GM18870 (cell line): ENCODE measurements around the gene CEP63.

Experiments
- ATAC-seq: cut with Tn5 transposase; IDR thresholded peaks from one replicate; pipeline ENCODE4 v1.9.1; 2021; ENCODE audit warnings: moderate library complexity; ENCODE audit not compliant: unreplicated experiment

The CEP63 gene

DNA sequence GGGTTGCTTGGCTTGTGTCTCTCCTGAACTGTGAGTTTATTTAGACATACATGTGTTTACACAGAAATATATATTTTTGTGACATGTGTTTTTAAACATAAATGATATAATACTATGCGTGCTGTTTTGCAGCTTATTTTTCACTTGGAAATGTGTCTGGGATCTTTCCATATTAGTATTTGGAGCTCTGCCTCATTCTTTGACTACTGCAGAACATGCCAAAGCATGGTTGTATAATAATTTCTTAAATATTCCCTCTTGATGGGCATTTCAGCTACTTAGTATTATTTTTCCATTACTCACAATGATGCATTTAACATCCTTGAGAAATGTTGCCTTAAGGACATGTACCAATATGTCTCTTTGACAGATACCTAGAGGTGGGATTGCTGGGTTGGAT is 19.5 kb upstream of the CEP63 start:
- ATAC-seq: no peak

DNA sequence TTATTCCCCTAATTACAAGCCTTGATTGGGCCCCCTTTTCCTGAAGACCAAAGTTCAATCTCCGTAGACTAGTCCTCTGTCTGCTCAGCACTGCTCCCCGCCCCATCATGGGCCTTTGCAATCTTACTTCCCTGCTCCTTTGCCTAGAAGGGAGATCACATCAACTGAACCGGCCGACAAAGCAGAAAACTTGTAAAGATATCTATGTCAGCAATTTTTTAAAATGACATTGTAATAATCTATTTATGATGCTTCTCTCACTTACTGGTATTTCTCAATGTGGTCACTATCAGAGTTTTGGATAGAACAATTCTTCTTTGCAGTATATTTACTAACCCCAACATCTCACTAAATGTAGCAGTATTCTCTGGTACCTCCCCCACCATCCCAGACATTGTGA is 17.3 kb upstream of the CEP63 start:
- ATAC-seq: no peak

DNA sequence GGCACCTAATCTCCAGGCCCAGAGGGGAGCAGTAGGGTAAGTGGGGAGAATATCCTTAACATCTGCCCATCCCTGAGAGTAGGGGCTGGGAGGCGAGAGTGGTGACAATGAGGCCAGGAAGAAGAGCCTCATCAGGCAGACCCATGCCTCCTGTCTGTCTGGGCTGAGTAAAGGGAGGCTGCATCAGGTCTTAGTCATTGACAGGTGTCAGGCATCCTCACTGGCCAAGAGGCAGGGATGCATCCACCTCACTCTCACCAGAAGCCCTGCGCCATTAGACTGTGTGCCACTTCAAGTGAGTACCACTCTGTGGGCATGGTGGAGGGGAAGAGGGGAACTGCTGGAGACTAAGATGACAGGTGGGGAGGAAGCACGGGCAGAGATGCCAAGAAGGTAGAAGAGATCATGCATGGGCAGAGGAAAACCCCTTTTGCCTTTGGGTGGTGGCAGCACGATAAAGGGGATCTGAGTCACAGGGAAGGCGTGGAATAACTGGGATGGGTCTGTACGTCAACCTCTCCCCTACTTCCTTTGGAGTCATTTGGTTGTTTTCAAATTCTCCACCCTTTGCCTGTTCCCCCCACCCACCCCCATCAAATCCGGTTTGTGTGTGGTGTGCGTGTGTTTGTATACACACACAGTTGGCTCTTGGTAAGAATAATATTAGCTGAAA is 14.2 kb upstream of the CEP63 start:
- no peak for ATAC-seq

DNA sequence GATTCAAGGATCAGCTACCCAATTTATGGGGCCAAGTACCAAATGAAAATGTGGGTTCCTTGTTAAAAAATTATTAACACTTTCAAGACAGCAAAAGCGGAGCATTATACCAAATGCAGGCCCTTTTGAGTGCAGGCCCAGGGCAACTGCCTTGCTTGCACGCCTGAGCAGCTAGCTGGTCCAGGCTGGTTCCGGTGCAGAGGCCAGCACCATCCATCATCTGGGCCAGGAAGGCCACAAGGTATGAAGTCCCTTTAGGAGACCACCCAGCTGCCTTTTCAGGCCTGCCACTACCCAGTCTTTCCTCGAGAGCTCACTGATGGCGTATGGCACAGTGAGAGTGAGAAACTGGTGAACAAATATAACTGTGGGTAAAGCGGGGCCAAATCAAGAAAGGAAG is 13.0 kb upstream of the CEP63 start:
- no peak for ATAC-seq

DNA sequence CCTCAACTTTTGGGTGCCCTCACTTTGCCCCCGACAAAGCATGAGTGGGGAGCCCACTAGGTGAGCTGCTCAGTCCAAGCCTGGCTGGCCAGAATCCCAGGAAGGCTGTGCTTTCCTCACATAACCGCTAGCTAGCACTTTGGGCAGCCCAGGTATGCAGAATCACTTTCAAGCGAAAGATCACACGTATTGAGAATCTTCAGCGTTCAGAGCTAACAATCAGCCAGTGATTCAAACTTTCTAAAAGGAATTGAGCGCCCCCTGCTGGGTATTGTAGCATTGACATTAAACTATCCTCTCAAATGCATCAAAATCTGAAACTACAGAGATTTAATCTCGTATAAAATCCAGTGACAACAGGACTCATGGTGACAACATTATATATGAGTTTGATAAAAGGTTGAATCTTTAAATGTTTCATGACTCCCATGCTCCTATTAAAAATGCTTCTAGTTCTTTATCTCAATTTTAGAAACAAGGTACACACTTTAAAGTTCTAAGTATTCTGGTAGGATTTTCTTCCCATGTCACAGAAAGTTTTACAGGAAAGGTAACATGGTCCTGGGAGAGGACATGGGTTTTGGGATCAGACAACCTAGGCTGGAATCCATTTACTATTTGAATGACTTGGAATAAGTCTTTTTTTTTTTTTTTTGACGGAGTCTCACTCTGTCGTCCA is 11.8 kb upstream of the CEP63 start:
- ATAC-seq: no peak

DNA sequence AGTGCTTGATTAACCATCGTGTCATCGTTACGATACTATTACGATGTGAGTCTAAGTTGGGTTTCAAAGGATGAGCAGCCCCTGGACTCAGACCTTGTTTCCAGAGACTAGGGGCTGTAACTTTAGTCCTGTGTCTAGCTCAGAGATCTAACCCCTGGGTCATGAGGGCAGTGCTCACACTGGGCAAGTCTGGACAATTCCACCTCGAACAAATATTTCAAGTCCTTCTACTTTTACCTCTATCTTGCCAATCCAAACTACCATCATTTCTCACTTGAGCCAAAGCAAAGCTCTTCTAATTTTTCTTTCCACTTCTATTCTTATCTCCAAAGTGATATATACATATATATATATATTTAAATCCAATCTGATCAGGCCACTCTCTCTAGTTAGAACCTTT is 10.9 kb upstream of the CEP63 start:
- ATAC-seq: no peak

DNA sequence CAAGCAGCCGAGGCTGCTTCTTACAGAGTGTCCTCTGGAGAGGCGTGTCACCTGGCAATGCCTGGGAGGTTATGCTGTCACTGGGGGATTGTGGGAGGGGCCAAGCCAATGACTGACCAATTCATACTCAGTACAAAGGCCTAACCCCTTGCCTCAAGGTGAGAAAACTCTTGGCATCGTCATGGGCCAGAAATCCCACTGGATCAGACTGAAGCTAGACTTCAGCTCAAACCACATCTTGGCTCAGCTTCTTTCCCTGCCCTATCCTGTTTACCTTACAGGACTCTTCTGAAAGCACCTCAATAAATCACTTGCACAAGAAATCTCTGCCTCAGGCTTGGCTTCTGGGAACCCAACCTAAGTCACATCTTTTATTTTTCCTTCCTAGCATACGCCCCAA is 9.6 kb upstream of the CEP63 start:
- ATAC-seq: no peak

DNA sequence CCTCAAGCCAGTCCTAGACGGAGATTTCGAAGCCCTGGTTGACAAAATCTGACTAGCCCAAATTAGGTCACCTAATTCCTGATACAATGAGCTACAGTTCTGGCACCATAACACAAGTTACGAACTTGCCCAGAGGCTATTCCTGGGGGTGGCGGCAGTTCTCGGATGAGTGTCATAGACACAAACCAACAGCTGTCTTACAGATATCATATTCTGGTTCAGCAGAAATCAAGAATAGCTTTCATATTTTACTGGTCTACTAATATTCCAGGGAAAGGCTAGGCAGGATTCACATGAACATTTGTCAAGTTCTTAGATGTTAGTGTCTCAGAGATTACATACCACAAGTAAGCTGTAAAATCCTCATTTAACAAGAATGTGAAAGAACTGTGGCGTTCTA is 8.9 kb upstream of the CEP63 start:
- no peak for ATAC-seq

DNA sequence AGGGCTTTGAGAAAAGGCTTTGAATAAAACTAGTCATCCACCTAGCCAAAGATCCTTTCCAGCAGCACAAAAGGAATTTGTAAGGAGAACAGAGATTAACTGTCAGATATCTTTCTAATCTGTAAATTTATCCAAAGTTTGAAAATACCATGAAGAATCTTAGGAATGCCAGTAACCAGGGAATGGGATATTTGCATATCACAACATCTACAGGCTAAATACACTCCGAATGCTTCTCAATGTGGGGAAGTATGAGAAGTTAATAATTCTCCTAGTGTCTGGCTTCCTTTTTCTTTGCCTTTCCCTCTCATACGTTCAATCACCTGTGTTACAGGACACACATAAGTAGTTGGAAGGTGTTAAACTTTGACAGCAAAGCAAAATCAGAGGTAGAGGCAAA is 7.9 kb upstream of the CEP63 start:
- no peak for ATAC-seq

DNA sequence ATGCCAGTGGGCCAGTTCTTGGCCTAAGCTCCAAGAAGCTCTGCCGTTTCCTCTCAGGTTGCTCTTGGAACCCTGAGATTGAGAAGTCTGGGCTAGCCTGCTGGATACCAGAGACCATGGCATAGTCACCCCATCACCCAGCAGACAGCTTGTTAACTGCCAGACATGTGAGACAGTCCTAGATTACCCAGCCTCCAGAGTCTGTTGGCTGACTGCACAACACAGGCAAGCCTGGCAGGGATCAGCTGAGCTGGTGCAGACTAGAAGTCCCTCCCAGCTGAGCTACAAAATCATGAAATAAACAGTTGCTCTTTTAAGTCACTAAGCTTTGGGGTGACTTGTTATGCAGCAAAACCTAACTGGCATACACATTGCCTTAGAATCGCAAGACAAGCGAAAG is 5.3 kb upstream of the CEP63 start:
- no peak for ATAC-seq

DNA sequence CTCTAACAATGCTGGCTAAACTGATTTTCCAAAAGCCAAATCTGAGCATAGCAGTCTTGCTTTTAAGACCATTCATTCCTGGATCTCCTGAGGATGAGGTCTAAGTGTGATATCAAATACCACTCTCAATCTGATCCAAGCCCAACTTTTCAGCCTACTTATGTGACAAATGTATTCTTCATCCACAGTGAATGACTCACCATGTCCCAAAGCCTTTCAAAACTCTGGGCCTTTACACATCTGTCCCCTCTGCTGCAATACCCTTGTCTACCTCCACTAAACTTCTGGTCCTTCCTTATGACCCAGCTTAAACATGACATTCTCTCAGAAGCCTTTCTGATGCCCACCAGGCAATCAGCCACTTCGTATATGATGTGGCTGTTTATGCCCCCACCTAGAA is 4.7 kb upstream of the CEP63 start:
- ATAC-seq: no peak

DNA sequence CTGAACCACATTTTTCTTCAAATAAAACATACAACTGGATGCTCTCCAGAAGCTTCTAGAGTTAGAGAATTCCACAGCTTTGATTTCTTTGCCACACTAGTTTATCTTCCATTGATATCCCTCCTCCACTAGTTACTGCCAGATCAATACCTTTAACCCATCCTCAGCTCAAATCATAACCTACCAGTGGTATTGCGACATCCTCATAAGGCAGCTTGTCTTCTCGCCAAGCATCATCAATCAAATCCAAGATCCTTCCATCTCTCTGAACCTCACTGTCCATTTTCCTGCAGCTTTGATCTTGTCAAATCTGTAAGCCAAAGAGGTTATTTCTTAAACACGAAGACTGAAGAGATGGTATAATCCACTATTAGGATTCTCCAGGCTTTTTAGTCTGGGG is 3.2 kb upstream of the CEP63 start:
- no peak for ATAC-seq

DNA sequence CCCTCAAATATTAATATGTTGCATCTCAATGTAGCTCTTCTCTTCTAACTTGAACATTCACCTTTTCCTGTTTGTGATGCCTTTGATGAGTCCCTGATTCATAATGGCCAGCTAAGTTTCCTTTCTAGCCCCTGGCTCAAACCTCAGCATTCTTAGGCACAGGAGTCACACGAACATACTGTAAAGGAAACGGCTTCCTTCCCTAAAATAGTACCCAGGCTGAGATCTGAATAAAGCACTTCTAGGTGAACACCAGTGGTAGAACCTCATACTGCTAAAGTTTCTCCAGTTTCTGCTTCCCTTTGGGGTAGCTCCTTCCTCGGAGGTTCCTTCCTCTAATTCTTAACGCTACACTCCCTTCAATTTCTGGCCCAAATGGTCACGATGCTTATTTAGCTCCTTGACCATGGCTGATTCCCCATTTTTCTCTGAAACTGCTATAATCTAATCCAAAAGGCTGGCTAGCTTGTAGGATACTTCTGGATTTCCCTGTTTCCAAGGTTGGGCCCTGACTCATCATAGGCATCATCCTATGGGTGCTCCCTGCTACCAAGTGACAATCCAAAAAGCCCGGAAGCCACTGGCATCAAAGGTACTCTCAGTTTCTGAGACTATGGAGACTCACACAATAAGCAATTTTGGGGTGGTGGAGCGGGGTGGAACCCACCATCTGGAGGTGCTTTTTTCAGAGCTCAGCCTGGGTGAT is 2.5 kb upstream of the CEP63 start:
- no peak for ATAC-seq

DNA sequence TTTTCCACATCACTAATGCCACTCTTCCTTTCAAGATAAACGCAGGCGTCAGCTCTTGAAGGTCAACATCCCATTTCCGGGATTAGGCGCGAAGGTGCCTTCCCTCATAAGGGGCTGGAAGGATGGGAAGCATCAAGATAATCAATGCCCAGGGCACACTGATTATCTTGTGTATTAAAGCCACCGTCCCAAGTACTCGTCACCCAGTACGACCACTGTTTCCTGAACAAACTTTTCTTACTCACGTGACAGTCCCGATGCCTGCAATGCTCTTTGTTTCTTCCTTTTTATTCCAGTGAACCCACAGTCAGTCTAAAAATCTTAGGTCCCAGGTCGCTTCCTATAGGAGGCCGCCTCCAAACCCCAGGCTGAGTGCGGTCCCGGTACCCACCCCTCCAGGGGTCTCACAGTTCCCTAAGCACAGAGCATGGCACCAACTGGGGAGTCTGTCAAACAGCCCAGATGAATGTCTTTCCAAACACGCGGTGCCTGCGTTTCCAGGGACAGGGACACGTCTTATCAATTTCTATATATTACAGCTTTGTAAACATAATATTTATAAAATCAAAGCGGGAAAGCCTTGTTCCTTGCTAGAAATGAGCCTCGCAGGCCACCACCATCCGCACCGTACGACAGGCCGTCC is 661 bp upstream of the CEP63 start:
- peak; percentile 18 for ATAC-seq

DNA sequence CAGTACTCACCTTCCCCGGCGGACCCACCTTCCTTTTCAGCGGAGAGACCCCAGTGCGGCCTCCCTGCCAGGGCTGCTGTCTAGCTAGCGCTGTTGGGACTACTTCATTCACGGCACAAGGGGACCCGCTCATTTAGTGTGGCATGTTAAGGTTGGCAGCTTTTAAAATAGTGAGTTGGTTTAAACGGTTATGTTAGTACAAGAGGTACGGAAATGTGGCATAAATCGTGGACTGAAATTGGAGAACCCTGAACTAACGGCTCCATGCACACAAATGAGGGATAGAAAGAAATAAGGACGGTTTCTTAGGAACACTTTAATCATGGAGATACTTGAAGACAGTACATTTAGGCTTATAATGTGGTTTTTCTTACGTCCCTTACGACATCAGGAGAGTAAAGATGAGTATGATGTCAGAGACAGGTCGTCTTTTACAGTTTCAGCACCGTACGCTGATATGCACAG is 752 bp downstream of the CEP63 start:
- ATAC-seq: no peak

DNA sequence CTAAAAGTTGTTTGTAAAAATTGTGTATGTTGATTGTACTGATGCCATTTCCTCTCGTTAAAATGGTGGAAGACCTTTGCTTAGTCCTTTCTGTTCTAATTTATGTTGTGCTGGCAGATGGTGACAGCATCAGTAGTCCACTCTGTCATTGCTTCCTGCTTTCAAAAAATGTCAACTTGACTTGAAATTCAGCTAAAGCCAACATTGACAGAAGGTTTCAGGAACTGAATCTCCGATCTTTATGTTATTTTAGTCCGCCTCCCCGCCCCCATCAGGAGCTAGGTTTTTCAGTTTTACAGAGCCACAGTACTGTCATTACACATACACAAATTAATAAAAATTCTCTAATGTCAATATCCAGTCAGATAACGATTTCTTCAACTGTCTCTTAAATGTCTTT is 1.5 kb downstream of the CEP63 start:
- no peak for ATAC-seq

DNA sequence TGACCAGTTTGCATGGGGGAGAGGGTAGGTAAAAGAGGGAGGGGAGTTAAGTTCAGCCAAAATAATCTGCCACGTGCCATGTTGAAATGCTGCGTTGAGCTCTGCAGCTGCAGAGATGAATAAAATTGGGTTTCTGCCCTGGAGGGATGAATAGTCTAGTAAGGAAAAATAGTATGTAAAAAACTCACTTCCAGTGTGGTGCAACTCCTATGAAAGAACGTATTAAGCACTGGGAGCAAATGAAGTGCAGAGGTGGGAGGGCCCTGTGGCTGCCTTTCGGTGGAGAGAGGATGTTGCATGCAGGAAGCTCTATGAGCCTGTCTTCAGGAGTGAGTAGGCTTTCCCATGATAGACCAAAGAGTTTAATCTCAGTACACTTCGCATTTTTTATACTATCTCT is 8.6 kb downstream of the CEP63 start:
- no peak for ATAC-seq

DNA sequence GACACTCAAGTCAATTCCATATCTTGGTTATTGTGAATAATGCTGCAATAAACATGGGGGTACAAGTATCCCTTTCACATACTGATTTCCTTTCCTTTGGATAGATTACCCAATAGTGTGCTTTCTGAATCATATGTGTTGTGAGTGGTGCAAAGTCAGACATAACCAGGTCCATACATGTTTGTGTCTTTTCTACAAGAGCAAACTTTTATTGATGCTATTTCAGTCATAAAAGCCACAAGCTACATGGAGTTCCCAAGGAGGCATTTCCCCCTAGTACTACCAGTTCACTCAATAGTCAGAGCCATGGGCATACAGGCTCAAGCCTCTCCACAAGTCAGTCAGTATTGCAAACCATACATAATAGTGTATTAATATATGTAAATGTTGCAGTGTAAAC is 10.1 kb downstream of the CEP63 start:
- no peak for ATAC-seq

DNA sequence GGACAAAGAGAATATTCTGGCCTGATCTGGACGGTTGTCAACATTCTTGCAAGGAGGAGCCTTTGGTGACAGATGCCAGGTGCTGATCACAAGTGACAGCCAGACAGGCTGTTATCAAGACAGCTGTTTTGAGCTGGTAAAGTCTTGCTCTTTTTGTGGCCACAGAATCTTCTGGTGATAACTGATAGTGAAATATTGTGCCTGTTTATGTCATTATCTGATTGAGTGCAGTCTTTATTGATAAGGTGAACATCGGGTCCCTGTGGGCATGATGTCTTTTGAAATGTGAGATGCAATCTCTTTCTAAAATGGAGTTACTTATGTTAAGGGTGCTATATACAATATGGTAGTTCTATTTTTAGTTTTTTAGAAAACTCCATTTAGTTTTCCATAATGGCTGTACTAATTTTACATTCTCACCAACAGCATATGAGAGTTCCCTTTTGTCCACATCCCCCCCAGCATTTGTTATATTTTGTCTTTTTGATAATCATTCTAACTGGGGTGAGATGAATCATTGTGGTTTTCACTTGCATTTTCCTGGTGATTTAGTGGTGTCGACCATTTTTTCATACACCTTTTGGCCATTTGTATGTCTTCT is 10.7 kb downstream of the CEP63 start:
- no peak for ATAC-seq

DNA sequence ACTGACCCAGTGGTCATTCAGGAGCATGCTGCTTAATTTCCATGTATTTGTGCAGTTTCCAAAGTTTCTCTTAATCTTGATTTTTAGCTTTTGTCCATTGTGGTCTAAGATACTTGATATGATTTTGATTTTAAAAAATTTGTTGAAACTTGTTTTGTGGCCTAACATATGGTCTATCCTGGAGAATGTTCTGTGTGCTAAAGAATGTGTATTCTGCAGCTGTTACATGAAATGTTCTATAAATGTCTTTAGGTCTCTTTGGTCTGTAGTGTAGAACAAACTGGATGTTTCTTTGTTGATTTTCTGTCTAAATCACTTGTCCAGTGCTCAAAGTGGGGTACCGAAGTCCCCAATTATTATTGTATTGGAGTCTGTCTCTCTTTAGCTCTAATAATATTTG is 17.4 kb downstream of the CEP63 start:
- no peak for ATAC-seq

DNA sequence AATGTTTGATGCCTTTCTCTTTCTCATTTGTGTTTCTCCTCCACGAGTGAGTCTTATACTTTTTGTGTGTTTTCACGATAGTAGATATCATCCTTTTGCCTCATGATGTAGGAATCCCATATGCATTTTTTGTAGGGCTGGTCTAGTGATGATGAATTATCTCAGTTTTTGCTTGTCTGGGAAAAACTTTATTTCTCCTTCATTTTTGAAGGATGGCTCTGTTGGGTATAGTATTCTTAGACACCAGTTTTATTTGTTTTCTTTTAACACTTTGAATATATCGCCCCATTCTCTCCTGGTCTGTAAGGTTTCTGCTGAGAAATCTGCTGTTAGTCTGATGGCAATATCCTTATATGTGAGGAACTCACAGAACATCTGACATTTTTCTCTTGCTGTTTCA is 18.3 kb downstream of the CEP63 start:
- ATAC-seq: no peak
